HCT116 (cell line): ENCODE data around the gene LSM4. TPM values are rescaled to one million over a fixed set of nuclear protein-coding genes. Genes with fewer than 3 reads are reported as not detected.
"Not testable (repeated sequence)": the region's sequence is repeated elsewhere in the genome, so short reads cannot be mapped to it uniquely, and the experiment has no call there.

ENCODE experiments used
- ATAC-seq: fragments of 200-7000 bp; cut with Tn5 transposase; 2 replicates; pipeline ENCODE4 v1.9.1; 2020; ENCODE audit warnings: mild to moderate bottlenecking, moderate library complexity
- BruUV-seq: library from RNA; stranded (reverse); fragments of 400-500 nt; replicated peaks from 2 replicates; lab custom pipeline; 2021; lab: Mats Ljungman, UMichigan
- CTCF ChIA-PET: fragments of 300-600 bp; sonication (Branson Sonifier 250); formaldehyde crosslinking; loops from one replicate; lab custom pipeline; 2021; ENCODE audit warnings: antibody characterized with exemption; lab: Charles Lee
- POLR2A ChIA-PET: fragments of 300-600, 350-600 bp; sonication (Branson Sonifier 250); formaldehyde crosslinking; loops from one replicate; lab custom pipeline; 2021; ENCODE audit warnings: antibody characterized with exemption; lab: Charles Lee
- RAD21 ChIA-PET, 2 experiments: fragments of 300-600 bp; sonication (Branson Sonifier 250); formaldehyde crosslinking; loops; one replicate each; lab custom pipeline; 2023; ENCODE audit warnings: low total read pairs in 2 of 2; ENCODE audit not compliant: uncharacterized antibody in 2 of 2, unreplicated experiment in 2 of 2, low non-redundant PET in 1 of 2; lab: Charles Lee
- DNase-seq: peaks from one replicate; pipeline ENCODE4 v3.0.0-alpha.2; 2010; ENCODE audit warnings: low read depth, low spot score
- H2AFZ ChIP-seq: fragments of 200-600 bp; shearing (Covaris generic), sonication (generic); 2 replicates; pipeline ENCODE4 v1.6.1; 2017; ENCODE audit warnings: low read depth, mixed run types, mixed read lengths, antibody characterized with exemption, low read length; ENCODE audit not compliant: poor library complexity, severe bottlenecking
- H3K27ac ChIP-seq: 2 replicates; pipeline ENCODE4 v1.5.1; 2012; ENCODE audit warnings: low read depth, low read length
- H3K27me3 ChIP-seq: fragments of 200-600 bp; sonication (generic); 2 replicates; pipeline ENCODE4 v1.6.1; 2016; ENCODE audit warnings: mixed run types, low read length, mixed read lengths; ENCODE audit not compliant: insufficient read depth
- H3K36me3 ChIP-seq, 2 experiments: fragments of 200-500 bp in 1 of 2; fragments of 200-600 bp in 1 of 2; sonication (Bioruptor generic) in 1 of 2; sonication (generic) in 1 of 2; 2 replicates each; pipeline versions ENCODE4 v1.5.1 to v1.6.1; 2014 to 2016; ENCODE audit warnings: low read length in 2 of 2, inconsistent platforms in 1 of 2, mixed read lengths in 1 of 2, mixed run types in 1 of 2; ENCODE audit not compliant: insufficient read depth in 2 of 2, control insufficient read depth in 1 of 2
- H3K4me1 ChIP-seq, 2 experiments: fragments of 200-600 bp in 1 of 2; sonication (generic) in 1 of 2; 2 replicates each; pipeline versions ENCODE4 v1.5.1 to v1.6.1; 2012 to 2017; ENCODE audit warnings: low read length in 2 of 2, inconsistent platforms in 1 of 2, mild to moderate bottlenecking in 1 of 2, mixed read lengths in 1 of 2, mixed run types in 1 of 2, moderate library complexity in 1 of 2; ENCODE audit not compliant: insufficient read depth in 2 of 2, control insufficient read depth in 1 of 2
- H3K4me2 ChIP-seq: fragments of 200-600 bp; sonication (generic); 2 replicates; pipeline ENCODE4 v1.6.1; 2017; ENCODE audit warnings: mixed run types, low read length, mixed read lengths
- H3K4me3 ChIP-seq, 2 experiments: fragments of 200-600 bp in 1 of 2; sonication (generic) in 1 of 2; replicated peaks in 1 of 2; 2 replicates each; pipeline ENCODE4 v1.5.1; 2011 to 2016; ENCODE audit warnings: low read length in 2 of 2, control low read depth in 1 of 2, low read depth in 1 of 2, mild to moderate bottlenecking in 1 of 2, mixed read lengths in 1 of 2, mixed run types in 1 of 2
- H3K79me2 ChIP-seq: fragments of 200-600 bp; sonication (generic); 2 replicates; pipeline ENCODE4 v1.6.1; 2017; ENCODE audit warnings: mild to moderate bottlenecking, mixed run types, low read length, moderate library complexity, mixed read lengths; ENCODE audit not compliant: insufficient read depth
- H3K9ac ChIP-seq: fragments of 200-600 bp; sonication (generic); 2 replicates; pipeline ENCODE4 v1.6.1; 2016; ENCODE audit warnings: low read length, mixed read lengths
- H3K9me2 ChIP-seq: fragments of 200-600 bp; sonication (generic), shearing (Covaris generic); 2 replicates; pipeline ENCODE4 v1.6.1; 2017; ENCODE audit warnings: mixed run types, mild to moderate bottlenecking, moderate library complexity; ENCODE audit not compliant: insufficient read depth
- H3K9me3 ChIP-seq, 2 experiments: fragments of 200-500 bp in 1 of 2; fragments of 200-600 bp in 1 of 2; sonication (Bioruptor generic) in 1 of 2; sonication (generic) in 1 of 2; 2 replicates each; pipeline ENCODE4 v1.6.1; 2014 to 2017; ENCODE audit warnings: low read length in 2 of 2, mixed read lengths in 2 of 2, inconsistent platforms in 1 of 2, low read depth in 1 of 2, mild to moderate bottlenecking in 1 of 2, mixed run types in 1 of 2, moderate library complexity in 1 of 2; ENCODE audit not compliant: control insufficient read depth in 1 of 2, insufficient read depth in 1 of 2
- H4K20me1 ChIP-seq: fragments of 200-600 bp; sonication (generic), shearing (Covaris generic); 2 replicates; pipeline ENCODE4 v1.6.1; 2017; ENCODE audit warnings: mixed run types, mild to moderate bottlenecking, moderate library complexity; ENCODE audit not compliant: insufficient read depth
- CEBPB ChIP-seq: IDR thresholded peaks from 2 replicates; pipeline ENCODE4 v1.6.1; 2012; ENCODE audit warnings: low read depth
- ZBTB33 ChIP-seq: IDR thresholded peaks from 2 replicates; pipeline ENCODE4 v1.6.1; 2011; ENCODE audit warnings: mild to moderate bottlenecking, low read length, moderate library complexity; ENCODE audit not compliant: insufficient replicate concordance; ENCODE audit errors: extremely low read depth
- intact Hi-C: fragments of 100-400 bp; cut with micrococcal nuclease; formaldehyde crosslinking; loops from 2 replicates; pipeline ENCODE4 v1.10.0; 2022
- total RNA-seq: library from RNA; stranded (reverse); gene quantifications from one replicate; pipeline ENCODE4 v1.2.1, GENCODE V29; 2021; ENCODE audit not compliant: unreplicated experiment

The LSM4 gene
- total RNA-seq, 1 experiment from 2014 or later, result 400 TPM

- H3K4me3 ChIP-seq, RAD21 ChIA-PET, intact Hi-C loops, H4K20me1 ChIP-seq, H3K9me2 ChIP-seq, H3K27me3 ChIP-seq, H3K4me2 ChIP-seq, BruUV-seq, H3K9ac ChIP-seq, DNase-seq, H3K9me3 ChIP-seq, H3K36me3 ChIP-seq, H3K79me2 ChIP-seq, ATAC-seq, H2AFZ ChIP-seq: not testable (repeated sequence)
- ChIA-PET CTCF (interaction anchor here (1.0 to 1.3 kb wide), 2 partner anchors 31 to 75 kb away, joined by 3 to 5 read pairs; partner anchors contain the start of gene GDF15), POLR2A (interaction anchor here (0.6 to 1.0 kb wide), 3 partner anchors 31 to 78 kb away, joined by 3 to 6 read pairs (median 3); partner anchors contain the start of gene GDF15)
- Histone ChIP-seq H3K27ac (peak overlapping the region; percentile 24; the same call in 1 of the 2 replicates), H3K4me1 (peaks cover 13 to 20% of the 10 kb centered on the region in 2 experiments; a peak in 3 of 4 replicates)
These were observed 31.9 kb upstream of the LSM4 start for GRCh38 chr19:18354743-18355142.

- intact Hi-C loops, result no loop called here
- H3K27me3 ChIP-seq, result no peaks in the 10 kb centered on the region
- no peak for TF ChIP-seq ZBTB33
- TF ChIP-seq CEBPB, result peak; percentile 71
- peak overlapping the region; percentile 19; the same call in 1 of the 2 replicates for H3K4me2 ChIP-seq
- peaks cover 19 to 20% of the 10 kb centered on the region in 2 experiments; a peak in 3 of 4 replicates for H3K4me1 ChIP-seq
- no peaks in the 10 kb centered on the region for H3K9me2 ChIP-seq
- H3K4me3 ChIP-seq, result no peak overlapping the region
- H3K27ac ChIP-seq, result 0 out of 2 replicates have a peak overlapping the region, but pooled peaks have one; percentile 39
- POLR2A ChIA-PET, result interaction anchor here (0.8 to 1.2 kb wide), 3 partner anchors 7 to 36 kb away, joined by 3 to 5 read pairs (median 3); partner anchors contain the start of gene GDF15
- RAD21 ChIA-PET, result no interaction called here
- BruUV-seq, result no TSS peak
- no peak for DNase-seq
- H4K20me1 ChIP-seq, result no peaks in the 10 kb centered on the region
- no peak overlapping the region for H2AFZ ChIP-seq
- CTCF ChIA-PET, result interaction anchor here (1.0 kb wide), 1 partner anchor 74 kb away, joined by 5 read pairs; no protein-coding TSS in a partner anchor
- no peak overlapping the region for H3K9ac ChIP-seq
- no peaks in the 10 kb centered on the region for H3K79me2 ChIP-seq
- ATAC-seq, result no peak
- no peaks in the 10 kb centered on the region for H3K9me3 ChIP-seq
- peaks cover 0 to 8% of the 10 kb centered on the region in 2 experiments; a peak in 2 of 4 replicates for H3K36me3 ChIP-seq
These were observed 30.6 kb upstream of the LSM4 start for GRCh38 chr19:18353378-18354005.
